ENCODE results near the gene ZNF470.

- no peak for TF ChIP-seq ZNF701 (tag by site-specific recombination; IDR thresholded peaks at IDR 0.05)
- no peak for TF ChIP-seq MEIS1 (CRISPR knock-in tag; IDR thresholded peaks at IDR 0.05; ENCODE audit: borderline replicate concordance)
Measured at GRCh38 chr19:56577719-56578602, 10.7 kb downstream of the ZNF470 start.

Data from HEK293 (cell line).